ENCODE measurements around the gene KLK8.
"Not testable (repeated sequence)": the region's sequence is repeated elsewhere in the genome, so short reads cannot be mapped to it uniquely, and the experiment has no call there.

The KLK8 gene

GRCh38 chr19:51000426-51000825 is 978 bp downstream of the KLK8 start:
- no peak overlapping the region for H3K4me3 ChIP-seq (ENCODE audit: low read depth, low read length)
- ChIA-PET POLR2A (no interaction called here), CTCF (no interaction called here)
- no peak for DNase-seq (ENCODE audit: low read depth, low spot score)
- no peak for TF ChIP-seq CTCF (IDR thresholded peaks at IDR 0.05; ENCODE audit: insufficient read depth, low read length, missing control alignments)

GRCh38 chr19:50998686-50999085 is 2.7 kb downstream of the KLK8 start:
- H3K4me3 ChIP-seq (ENCODE audit: low read depth, low read length) = no peak overlapping the region
- no peak for DNase-seq (ENCODE audit: low read depth, low spot score)
- ChIA-PET POLR2A (no interaction called here), CTCF (no interaction called here)
- no peak for TF ChIP-seq CTCF (IDR thresholded peaks at IDR 0.05; ENCODE audit: insufficient read depth, low read length, missing control alignments)

GRCh38 chr19:50998061-50998460 is 3.3 kb downstream of the KLK8 start:
- no peak for TF ChIP-seq CTCF (IDR thresholded peaks at IDR 0.05; ENCODE audit: insufficient read depth, low read length, missing control alignments)
- ChIA-PET POLR2A (no interaction called here), CTCF (no interaction called here)
- no peak overlapping the region for H3K4me3 ChIP-seq (ENCODE audit: low read depth, low read length)
- no peak for DNase-seq (ENCODE audit: low read depth, low spot score)

- POLR2A ChIA-PET = no interaction called here
- H3K4me3 ChIP-seq (ENCODE audit: low read depth, low read length) = no peak overlapping the region
- TF ChIP-seq CTCF (IDR thresholded peaks at IDR 0.05; ENCODE audit: insufficient read depth, low read length, missing control alignments) = no peak
- CTCF ChIA-PET = interaction anchor here (1.3 kb wide), 1 partner anchor 27 kb away, joined by 3 read pairs; no protein-coding TSS in a partner anchor
- DNase-seq (ENCODE audit: low read depth, low spot score) = no peak
Measured at GRCh38 chr19:50994129-50994528, 7.3 kb downstream of the KLK8 start.

- no peak for DNase-seq (ENCODE audit: low read depth, low spot score)
- CTCF ChIA-PET = no interaction called here
- H3K4me3 ChIP-seq (ENCODE audit: low read depth, low read length) = no peak overlapping the region
- TF ChIP-seq CTCF (IDR thresholded peaks at IDR 0.05; ENCODE audit: insufficient read depth, low read length, missing control alignments) = no peak
- POLR2A ChIA-PET = no interaction called here
Measured at GRCh38 chr19:50992666-50993035, 8.8 kb downstream of the KLK8 start.

GRCh38 chr19:50984416-50984815 is 17.0 kb downstream of the KLK8 start:
- H3K4me3 ChIP-seq (ENCODE audit: low read depth, low read length); DNase-seq (ENCODE audit: low read depth, low spot score); CTCF ChIA-PET; POLR2A ChIA-PET: not testable (repeated sequence)

GRCh38 chr19:50983625-50984292 is 17.6 kb downstream of the KLK8 start, which contains the start of gene KLK7:
Gene KLK7, minus strand, starts transcription at chr19:50983917. Its CDS starts 1,518 bp downstream, at chr19:50982399.
- DNase-seq (ENCODE audit: low read depth, low spot score) = no peak
- TF ChIP-seq CTCF (IDR thresholded peaks at IDR 0.05; ENCODE audit: insufficient read depth, low read length, missing control alignments) = no peak
- no peak within 1 kb of the TSS for H3K4me3 ChIP-seq (ENCODE audit: low read depth, low read length)
- POLR2A ChIA-PET = no interaction called here
- CTCF ChIA-PET = no interaction called here

Measured in AG04449 (cell line).